HG02610 (cell line): ENCODE results near the gene SNF8.
"Not testable (repeated sequence)": the region's sequence is repeated elsewhere in the genome, so short reads cannot be mapped to it uniquely, and the experiment has no call there.

Source experiments
- ATAC-seq: cut with Tn5 transposase; IDR thresholded peaks from one replicate; pipeline ENCODE4 v1.9.1; 2021; ENCODE audit warnings: mild to moderate bottlenecking, moderate library complexity; ENCODE audit not compliant: unreplicated experiment

SNF8 gene

GRCh38 chr17:48944515-48945260, at the start of gene SNF8:
SNF8 (minus strand) TSS chr17:48944842; CDS start chr17:48944734, 108 bp downstream.
- ATAC-seq: peak; percentile 85

DNA sequence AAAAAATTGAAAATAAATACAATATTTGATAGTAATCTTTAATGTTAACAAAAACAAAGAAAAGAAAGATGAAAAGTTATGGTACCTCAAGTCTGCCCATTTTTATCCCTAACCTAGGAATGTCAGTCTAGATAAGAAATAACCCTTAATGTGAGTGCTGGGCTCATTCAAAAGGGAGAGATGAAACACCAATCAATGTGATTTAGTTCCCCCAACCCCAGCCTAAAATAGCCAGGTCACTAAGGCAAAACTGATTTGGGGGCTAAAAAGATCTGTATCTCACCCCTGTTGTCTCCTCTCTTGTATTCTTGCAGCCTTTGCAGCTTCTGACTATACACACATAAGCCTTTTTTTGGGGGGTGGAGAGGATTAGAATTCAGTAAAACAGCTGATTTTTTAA, 49.3 kb upstream of the SNF8 start:
- no peak for ATAC-seq

DNA sequence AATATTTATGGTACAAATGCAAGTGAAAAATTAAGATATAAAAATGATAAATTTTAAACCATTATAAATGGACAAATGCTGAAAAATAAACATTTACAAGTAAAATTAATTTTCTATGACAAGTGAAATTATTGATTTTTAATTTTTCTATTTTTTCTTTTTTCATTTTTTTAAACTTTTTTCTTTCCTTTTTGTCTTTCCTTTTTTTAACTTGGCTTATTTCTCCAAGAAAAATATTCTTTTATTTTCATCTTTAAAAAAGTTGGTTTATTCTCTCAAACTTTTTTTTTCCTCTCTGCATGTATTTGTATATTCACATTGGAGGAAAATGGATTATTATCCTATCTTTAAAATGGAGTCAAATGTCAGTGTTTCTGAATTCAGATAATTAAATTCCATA, 48.7 kb upstream of the SNF8 start:
- no peak for ATAC-seq

- no peak for ATAC-seq
Measured at GRCh38 chr17:48992444-48992843, 47.8 kb upstream of the SNF8 start.

DNA sequence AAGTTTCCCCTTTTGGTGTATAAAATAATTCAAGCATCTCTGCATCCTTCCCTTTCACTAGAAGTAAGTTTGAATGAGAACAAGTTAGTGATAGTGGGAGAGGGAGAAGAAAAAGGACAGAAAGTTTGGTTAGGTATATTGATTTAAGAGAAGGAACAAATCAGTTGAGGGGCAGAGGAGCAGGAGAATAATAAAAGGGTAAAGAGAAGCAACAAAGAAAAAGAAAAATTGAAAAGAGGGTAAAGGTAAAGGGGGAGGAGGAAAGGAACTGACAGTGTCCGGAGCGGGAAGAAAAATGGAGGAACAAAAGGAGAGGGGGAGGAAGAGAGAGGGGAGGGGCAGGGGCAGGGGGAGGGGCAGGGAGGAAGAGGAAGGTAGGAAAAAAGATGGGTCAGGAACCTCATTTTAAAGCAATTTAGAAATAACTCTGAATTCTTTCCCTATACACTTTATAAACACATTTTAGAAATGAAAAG, 46.3 kb upstream of the SNF8 start:
- ATAC-seq: no peak

DNA sequence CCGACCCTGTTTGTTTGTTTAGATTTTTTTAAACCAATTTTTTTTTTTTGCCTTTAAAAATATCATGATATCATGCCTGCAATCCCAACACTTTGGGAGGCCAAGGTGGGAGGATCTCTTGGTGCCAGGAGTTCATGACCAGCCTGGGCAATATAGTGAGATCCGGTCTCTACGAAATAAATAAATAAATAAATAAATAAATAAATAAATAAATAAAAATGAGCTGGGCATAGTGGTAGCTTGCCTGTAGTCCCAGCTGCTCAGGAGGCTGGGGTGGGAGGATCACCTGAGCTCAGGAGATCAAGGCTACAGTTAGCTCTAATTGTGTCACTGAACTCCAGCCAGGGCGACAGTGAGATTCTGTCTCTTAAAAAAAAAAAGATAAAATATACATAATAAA, 44.5 kb upstream of the SNF8 start:
- no peak for ATAC-seq

- ATAC-seq: no peak
Measured at GRCh38 chr17:48985436-48986245, 41.0 kb upstream of the SNF8 start.

DNA sequence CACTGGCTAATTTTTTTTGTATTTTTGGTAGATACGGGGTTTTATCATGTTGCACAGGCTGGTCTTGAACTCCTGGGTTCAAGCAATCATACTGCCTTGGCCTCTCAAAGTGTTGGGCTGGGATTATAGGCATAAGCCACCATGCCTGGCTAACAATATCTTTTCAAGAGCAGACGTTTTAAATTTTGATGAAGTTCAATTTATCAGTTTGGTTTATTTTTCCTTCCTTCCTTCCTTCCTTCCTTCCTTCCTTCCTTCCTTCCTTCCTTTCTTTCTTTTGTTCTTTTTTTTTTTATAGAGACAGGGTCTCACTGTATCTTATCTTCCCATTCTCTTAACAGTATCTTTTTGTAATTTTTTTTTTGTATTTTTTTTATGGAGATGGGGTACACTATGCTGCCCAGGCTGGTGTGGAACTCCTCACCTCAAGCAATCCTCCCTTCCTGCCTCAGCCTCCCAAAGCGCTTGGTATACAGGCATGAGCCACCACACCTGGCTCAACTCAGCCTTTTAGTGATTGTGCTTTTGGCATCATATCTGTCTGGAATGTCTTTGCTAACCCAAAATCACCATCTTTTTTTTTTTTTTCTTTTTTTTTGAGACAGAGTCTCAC, 37.4 kb upstream of the SNF8 start:
- no peak for ATAC-seq

- no peak for ATAC-seq
Measured at GRCh38 chr17:48973806-48974205, 29.2 kb upstream of the SNF8 start.

GRCh38 chr17:48972749-48973097, 28.1 kb upstream of the SNF8 start:
- ATAC-seq: no peak

DNA sequence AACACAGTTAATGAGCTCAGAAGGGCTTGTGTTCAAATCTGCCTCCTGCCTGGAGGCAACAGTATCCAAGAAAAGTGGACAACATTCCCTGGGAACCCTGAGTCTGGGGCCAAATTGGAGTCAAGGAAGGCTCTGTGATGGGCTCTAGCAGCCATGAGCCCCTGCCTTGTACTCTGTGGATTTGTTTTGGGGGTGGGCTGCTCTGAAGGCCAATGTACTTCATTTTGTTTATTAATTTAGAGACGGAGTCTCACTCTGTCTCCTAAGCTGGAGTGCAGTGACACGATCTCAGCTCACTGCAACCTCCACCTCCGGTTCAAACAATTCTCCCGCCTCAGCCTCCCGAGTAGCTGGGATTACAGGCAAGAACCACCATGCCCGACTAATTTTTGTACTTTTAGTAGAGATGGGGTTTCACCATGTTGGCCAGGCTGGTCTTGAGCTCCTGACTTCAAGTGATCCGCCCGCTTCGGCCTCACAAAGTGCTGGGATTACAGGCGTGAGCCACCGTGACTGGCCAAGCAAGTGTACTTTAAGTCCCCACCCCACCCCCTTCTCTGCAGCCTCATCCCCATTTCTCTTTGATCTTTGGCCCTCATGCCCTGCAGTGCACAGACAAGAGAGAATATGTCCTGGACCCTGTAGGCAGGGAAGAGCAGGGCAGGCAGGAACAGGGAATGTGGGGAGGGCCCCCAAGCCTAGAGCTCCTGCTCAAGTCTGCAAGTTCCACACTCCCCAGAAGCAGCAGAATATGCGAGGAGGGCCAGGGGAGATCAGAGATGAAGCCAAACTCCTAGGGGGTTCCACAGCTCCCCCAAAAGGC, 26.4 kb upstream of the SNF8 start:
- no peak for ATAC-seq

DNA sequence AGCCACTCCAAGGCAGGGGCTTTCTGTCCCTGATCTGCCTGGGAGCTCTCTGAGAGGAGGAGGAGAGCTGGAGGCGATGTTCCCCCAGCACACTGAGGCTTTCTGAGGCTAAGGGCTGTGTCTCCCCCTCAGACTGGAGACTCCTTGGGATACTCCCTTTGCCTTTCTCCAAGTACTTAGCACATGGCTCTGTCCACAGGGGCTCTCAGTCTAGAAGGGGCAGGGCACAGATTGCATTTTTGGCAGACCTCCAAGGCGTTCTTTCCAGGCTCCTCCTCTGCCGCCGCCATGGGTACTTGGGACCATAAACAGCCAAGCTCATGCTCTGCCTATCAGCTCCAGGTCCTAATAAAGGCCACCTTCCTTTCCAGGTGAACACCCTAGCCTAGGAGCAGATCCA, 25.6 kb upstream of the SNF8 start:
- no peak for ATAC-seq

DNA sequence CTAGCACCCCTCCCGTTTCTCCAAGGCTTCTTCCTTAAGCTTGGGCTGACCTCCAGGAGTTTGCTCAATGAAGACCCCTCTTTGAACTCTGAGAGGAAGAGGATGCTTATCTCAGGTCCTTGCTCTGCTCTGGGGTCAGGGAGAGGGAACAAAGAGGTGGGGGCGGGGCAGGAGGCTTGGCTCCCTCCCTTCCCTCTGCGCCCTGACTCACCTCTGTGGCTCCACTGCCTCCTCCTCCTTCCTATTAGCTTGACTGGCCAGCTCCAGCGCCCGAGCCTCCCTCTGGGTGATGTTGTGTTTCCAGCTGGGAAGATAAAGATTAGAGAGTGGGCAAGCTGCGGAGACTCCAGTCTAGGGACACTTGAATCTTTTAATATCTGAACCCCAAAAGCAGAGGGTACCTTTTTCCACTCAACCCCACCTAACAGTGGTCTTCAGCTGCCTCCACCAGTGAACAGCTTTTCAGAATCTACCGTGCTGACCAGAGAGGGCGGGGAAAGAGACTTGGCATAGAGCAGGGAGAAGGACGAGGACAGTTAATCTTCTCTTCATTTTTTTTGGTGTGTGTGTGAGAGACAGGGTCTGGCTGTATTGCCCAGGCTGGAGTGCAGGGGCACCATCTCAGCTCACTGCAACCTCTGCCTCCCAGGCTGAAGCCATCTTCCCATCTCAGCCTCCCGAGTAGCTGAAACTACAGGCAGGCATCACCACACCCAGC, 17.0 kb upstream of the SNF8 start:
- no peak for ATAC-seq

DNA sequence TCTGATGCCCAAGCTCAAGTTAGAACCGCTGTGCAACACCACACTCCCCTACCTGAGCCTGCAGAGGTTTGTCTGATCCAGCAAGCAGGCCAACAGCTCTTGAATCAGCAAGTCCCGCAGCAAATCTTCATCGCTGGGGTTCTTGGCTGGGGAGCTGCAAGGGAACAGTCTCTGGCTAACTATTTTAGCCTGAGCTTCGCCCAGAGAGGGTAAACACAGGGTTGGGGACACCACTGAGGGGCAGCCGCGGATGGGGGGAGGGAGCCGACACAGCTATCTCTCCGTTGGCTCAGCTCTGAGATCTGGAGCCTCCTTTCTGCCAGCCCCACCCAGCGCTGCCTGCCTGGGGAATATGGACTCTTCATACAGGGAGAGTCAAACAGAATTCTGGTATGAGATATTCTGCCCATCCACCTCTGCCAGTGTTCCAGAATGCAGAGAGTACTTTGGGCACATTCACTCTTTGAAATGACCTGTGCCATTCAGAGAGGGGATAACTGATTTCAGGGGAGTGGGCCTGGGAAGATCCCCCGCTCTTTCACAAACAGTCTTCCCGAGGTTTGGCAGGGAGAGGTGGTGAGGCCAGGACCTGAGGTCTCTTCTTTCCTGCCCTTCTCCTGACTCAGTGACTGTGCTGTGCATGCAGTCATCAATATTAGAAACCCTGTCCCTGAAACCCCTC, 16.3 kb upstream of the SNF8 start:
- no peak for ATAC-seq

DNA sequence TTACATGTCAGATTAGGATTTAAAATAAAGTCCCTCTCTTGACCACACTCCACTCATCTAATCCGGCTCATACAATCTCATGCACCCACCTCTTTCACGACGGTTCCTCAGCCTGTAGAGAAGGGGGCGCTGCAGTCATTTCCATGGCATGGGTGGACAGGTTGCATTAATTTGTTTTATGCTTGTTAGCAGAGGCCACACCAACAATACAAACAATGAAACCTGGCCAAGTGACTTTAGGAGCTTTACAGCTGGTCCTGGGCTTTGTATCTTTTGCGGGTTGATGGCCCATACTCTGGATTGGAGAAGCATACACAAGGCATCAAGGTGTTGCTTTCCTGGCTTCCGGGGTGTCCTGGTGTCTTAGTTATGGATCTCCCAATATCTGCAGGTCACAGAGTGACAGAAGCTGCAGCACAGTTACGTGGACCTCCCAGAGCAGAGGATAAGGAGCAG, 9.7 kb upstream of the SNF8 start:
- no peak for ATAC-seq

DNA sequence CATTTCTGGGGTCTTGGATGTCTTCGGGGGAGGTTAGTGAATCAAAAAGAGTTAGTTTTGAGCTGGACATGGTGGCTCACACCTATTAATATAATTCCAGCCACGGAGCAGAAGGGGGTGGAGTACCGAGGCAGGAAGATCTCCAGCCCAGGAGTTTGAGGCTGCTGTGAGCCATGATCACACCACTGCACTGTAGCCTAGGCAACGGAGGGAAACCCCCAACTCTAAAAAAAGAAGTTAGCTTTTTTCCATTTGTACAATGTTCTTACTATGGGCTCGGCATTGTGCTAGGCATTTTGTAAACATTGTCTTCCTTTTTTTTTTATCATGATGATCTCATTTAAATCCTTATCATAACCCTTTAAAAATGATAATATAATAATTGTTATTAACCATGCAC, 8.3 kb upstream of the SNF8 start:
- ATAC-seq: peak; percentile 61

GRCh38 chr17:48951572-48951971, 6.9 kb upstream of the SNF8 start:
- no peak for ATAC-seq

- not testable (repeated sequence) for ATAC-seq
Measured at GRCh38 chr17:48945261-48945651, 614 bp upstream of the SNF8 start.

- no peak for ATAC-seq
Measured at GRCh38 chr17:48933035-48933434, 11.6 kb downstream of the SNF8 start.

GRCh38 chr17:48930435-48930873, 14.2 kb downstream of the SNF8 start:
- ATAC-seq: no peak
